GM19397 (cell line): ENCODE results near the gene LRTM2.

ENCODE experiments used
- ATAC-seq: cut with Tn5 transposase; IDR thresholded peaks from one replicate; pipeline ENCODE4 v1.9.1; 2021; ENCODE audit warnings: mild to moderate bottlenecking, moderate library complexity; ENCODE audit not compliant: unreplicated experiment

The LRTM2 gene

GRCh38 chr12:1857821-1858220 lies 37.5 kb downstream of the LRTM2 start:
- ATAC-seq, result no peak

- ATAC-seq, result no peak
Measured at GRCh38 chr12:1858456-1858855, 38.1 kb downstream of the LRTM2 start.

- no peak for ATAC-seq
Measured at GRCh38 chr12:1859643-1860042, 39.3 kb downstream of the LRTM2 start.

GRCh38 chr12:1862973-1863372 lies 42.6 kb downstream of the LRTM2 start:
- no peak for ATAC-seq

- no peak for ATAC-seq
Measured at GRCh38 chr12:1863823-1864222, 43.5 kb downstream of the LRTM2 start.

GRCh38 chr12:1864456-1864855 lies 44.1 kb downstream of the LRTM2 start:
- ATAC-seq, result no peak

GRCh38 chr12:1864867-1865266 lies 44.5 kb downstream of the LRTM2 start:
- no peak for ATAC-seq

GRCh38 chr12:1865284-1865866 lies 45.0 kb downstream of the LRTM2 start:
- no peak for ATAC-seq

- no peak for ATAC-seq
Measured at GRCh38 chr12:1869145-1869544, 48.8 kb downstream of the LRTM2 start.

- ATAC-seq, result no peak
Measured at GRCh38 chr12:1870086-1870485, 49.7 kb downstream of the LRTM2 start.

GRCh38 chr12:1870998-1871917 lies 50.9 kb downstream of the LRTM2 start:
- no peak for ATAC-seq

- ATAC-seq, result no peak
Measured at GRCh38 chr12:1872001-1872400, 51.6 kb downstream of the LRTM2 start.

- no peak for ATAC-seq
Measured at GRCh38 chr12:1872448-1872847, 52.1 kb downstream of the LRTM2 start.

GRCh38 chr12:1873531-1874510 lies 53.5 kb downstream of the LRTM2 start:
- ATAC-seq, result no peak

GRCh38 chr12:1875608-1876007 lies 55.2 kb downstream of the LRTM2 start:
- ATAC-seq, result no peak

GRCh38 chr12:1876086-1876485 lies 55.7 kb downstream of the LRTM2 start:
- no peak for ATAC-seq

- no peak for ATAC-seq
Measured at GRCh38 chr12:1877169-1877878, 57.0 kb downstream of the LRTM2 start.

- no peak for ATAC-seq
Measured at GRCh38 chr12:1878214-1878613, 57.8 kb downstream of the LRTM2 start.

- ATAC-seq, result no peak
Measured at GRCh38 chr12:1878695-1879094, 58.3 kb downstream of the LRTM2 start.

- no peak for ATAC-seq
Measured at GRCh38 chr12:1879633-1880032, 59.3 kb downstream of the LRTM2 start.
